ENCODE data around the gene MYO1E.
"Not testable (repeated sequence)": the region's sequence is repeated elsewhere in the genome, so short reads cannot be mapped to it uniquely, and the experiment has no call there.

MYO1E gene

GRCh38 chr15:59166166-59166565, 206.5 kb downstream of the MYO1E start:
- no peak for TF ChIP-seq ZNF274 (IDR thresholded peaks at IDR 0.05; ENCODE audit: low read depth, low read length)
- no peak overlapping the region for H3K4me3 ChIP-seq (ENCODE audit: low read length)

DNA sequence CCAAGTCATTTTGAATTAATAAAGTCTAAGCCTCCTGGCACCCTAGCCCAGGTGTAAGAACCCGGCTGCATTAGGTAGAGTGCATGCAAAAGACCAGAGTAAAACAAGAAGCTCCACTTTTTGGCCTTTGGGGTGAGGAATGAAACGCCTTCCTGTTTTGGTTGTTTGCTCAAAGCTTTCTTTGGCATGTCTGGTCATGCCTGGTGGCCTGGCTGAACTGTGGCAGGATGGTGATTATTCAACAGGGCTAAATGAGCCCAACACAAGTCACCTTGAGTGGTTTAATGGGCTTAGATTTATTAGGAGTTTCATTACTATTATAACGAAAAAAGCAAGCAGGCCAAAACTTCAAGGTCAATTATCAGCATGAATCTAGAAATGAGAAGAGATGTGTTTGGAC, 206.9 kb downstream of the MYO1E start:
- no peak overlapping the region for H3K4me3 ChIP-seq (ENCODE audit: low read length)
- TF ChIP-seq ZNF274 (IDR thresholded peaks at IDR 0.05; ENCODE audit: low read depth, low read length) = no peak

DNA sequence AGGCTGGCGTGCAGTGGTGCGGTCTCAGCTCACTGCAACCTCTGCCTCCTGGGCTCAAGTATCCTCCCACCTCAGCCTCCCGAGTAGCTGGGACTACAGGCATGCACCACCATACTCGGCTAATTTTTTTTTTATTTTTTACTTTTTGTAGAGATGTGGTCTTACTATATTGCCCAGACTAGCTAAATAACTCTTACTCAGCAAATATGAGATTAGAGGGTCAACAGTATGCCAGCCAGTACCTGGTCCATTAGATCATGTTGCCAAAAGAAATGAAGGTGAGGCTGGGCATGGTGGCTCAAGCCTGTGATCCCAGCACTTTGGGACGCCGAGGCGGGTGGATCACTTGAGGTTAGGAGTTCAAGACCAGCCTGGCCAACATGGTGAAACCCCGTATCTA, 210.6 kb downstream of the MYO1E start:
- H3K4me3 ChIP-seq (ENCODE audit: low read length) = not testable (repeated sequence)

DNA sequence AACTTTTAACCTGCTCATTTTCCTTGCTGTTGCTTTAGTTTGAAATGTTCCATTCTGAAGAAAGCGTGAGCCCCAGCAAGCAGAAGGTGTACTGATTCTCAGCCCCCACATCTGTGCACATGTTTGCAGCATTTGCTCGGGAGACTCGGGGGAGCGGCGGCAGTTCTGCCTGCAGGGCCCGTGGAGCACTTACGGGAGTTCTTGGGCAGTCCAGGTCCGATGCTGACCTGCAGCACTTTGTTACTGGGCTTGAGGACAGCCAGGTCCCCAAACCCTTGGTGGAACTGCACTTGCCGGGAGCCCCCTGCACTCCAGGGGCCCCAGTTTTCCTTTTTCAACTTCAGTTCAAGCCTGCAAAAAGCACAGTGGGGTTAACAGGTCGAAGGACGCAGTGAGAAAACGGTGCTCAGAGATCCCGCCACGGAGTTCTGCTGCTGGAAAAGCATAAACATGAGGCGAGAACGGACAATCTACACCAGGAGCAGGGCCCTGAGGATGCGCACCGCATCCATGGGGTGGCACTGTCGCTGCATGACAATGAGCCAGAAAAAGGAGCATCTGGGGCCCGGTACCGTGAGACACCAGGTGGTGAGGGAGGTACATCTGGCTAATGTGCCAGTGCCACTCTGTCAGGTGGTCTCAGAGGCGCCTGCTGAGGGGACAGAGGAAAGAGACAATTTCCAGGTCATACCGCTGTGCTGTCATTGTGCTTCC, 211.6 kb downstream of the MYO1E start:
- H3K4me3 ChIP-seq (ENCODE audit: low read length) = no peak overlapping the region
- TF ChIP-seq ZNF274 (IDR thresholded peaks at IDR 0.05; ENCODE audit: low read depth, low read length) = no peak

DNA sequence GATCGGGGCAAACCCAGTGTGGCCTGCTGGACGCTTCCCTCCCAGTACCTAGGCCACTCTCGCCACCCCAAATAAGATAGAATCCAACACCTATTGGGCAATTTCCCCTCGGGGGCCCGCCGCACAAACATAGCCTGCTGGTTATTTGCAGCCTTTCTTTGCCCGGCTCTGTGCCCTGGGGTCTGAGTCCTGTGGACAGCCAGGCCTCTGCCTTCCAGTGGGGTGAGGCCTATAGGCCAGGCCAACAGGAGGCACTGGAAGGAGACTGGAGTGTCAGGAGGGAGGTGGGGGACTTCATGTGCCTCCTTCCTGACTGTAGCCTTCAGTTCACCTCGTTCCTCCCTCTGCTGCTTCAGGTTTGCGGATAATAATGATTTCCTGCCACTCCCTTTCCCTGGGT, 213.5 kb downstream of the MYO1E start:
- H3K4me3 ChIP-seq (ENCODE audit: low read length) = no peak overlapping the region
- TF ChIP-seq ZNF274 (IDR thresholded peaks at IDR 0.05; ENCODE audit: low read depth, low read length) = no peak

DNA sequence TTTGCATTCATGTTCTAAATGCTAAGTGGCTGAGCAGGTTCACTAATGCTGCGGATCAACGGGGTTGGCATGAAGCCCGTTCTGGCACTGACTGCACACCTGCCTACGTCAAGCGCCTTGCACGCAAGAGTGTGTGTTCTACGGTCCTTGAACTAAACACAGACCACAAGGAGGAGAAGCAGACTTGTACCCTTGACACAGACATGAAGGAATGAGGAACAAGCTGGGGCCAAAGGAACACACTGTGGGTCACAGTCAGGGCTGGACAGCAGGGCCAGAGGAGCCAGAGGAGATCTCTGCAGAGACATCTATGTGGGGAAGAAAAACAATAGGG, 214.0 kb downstream of the MYO1E start:
- no peak for TF ChIP-seq ZNF274 (IDR thresholded peaks at IDR 0.05; ENCODE audit: low read depth, low read length)
- no peak overlapping the region for H3K4me3 ChIP-seq (ENCODE audit: low read length)

DNA sequence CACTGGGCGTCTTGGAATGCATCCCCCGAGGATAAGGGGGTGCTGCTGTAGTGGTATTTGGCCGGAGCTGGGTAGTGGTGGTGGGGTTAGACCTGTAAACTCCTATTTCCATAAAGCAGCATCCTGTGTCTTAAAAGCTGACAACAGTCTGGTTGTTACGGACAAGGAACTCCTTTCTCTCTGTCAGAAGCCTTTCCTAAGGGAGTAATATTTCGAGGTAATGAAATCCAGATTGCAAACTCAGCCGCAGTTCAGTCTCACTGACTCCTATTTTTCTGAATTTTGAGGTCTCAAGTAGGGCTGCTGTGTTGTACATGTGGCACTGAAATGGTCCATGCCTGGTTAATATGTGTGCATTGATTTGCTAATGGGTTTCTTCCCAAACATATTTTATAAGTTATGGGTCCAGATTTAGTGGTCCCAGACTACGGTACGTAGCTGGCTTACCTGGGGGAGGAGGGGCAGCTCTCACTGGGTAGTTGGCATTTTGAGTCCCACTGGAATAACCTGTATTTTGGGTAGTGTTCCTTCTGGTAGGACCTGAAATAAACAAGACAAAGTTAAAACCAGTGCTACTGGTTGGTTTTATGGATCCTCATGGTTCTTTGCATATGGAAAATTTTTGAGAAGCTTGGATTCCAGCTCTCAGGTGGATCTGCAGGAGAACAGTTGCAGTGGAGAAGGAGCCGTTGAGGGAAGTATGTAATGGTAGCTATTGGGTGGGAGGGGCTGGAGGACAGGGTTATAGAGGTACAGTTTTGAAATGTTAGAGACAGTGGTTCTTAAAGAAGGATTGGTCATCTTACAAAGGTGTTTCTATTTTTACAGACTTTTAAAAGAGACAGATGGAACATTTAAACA, 214.6 kb downstream of the MYO1E start:
- H3K4me3 ChIP-seq (ENCODE audit: low read length) = no peak overlapping the region
- TF ChIP-seq ZNF274 (IDR thresholded peaks at IDR 0.05; ENCODE audit: low read depth, low read length) = no peak

DNA sequence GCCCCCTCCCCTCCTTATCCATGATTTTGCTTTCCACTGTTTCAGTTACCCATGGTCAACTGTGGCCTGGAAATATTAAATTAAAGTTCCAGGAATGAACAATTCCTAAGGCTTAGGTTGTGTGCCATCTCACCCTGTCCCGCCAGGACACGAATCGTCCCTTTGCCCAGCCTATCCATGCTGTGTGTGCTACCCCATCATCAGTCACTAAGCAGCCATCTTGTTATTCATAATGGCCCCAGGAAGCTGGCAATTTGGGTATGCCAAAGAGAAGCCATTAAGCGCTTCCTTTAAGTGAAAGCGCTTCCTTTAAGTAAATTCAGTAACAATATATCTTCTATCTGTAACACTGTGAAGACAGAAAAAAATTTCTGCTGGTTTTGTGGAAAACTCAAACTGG, 215.3 kb downstream of the MYO1E start:
- H3K4me3 ChIP-seq (ENCODE audit: low read length) = no peak overlapping the region
- TF ChIP-seq ZNF274 (IDR thresholded peaks at IDR 0.05; ENCODE audit: low read depth, low read length) = no peak

GRCh38 chr15:59155431-59155830, 217.2 kb downstream of the MYO1E start:
- H3K4me3 ChIP-seq (ENCODE audit: low read length) = no peak overlapping the region
- no peak for TF ChIP-seq ZNF274 (IDR thresholded peaks at IDR 0.05; ENCODE audit: low read depth, low read length)

DNA sequence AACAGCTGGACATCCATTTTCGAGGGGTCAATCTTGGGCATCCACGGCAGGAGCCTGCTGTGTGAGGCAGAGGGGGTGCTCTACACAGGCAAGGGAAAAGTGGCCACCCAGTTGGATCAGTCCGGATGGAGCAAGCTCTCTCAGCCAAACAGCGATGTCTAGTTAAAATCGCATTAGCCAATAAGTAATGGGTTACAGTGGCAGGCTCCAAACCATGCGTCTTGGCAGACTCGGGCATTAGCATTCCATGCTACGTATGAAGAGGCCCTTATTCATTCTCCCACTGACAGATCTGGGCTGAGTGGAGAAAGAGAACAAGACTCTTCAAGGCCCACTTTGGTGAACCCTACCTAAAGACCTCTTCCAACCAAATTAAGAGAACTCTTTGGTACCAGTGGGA, 218.4 kb downstream of the MYO1E start:
- no peak overlapping the region for H3K4me3 ChIP-seq (ENCODE audit: low read length)
- no peak for TF ChIP-seq ZNF274 (IDR thresholded peaks at IDR 0.05; ENCODE audit: low read depth, low read length)

GRCh38 chr15:59153466-59153865, 219.2 kb downstream of the MYO1E start:
- no peak for TF ChIP-seq ZNF274 (IDR thresholded peaks at IDR 0.05; ENCODE audit: low read depth, low read length)
- no peak overlapping the region for H3K4me3 ChIP-seq (ENCODE audit: low read length)

- H3K4me3 ChIP-seq (ENCODE audit: low read length) = no peak overlapping the region
- no peak for TF ChIP-seq ZNF274 (IDR thresholded peaks at IDR 0.05; ENCODE audit: low read depth, low read length)
Measured at GRCh38 chr15:59152694-59153450, 219.8 kb downstream of the MYO1E start.

GRCh38 chr15:59150185-59150584, 222.5 kb downstream of the MYO1E start:
- no peak for TF ChIP-seq ZNF274 (IDR thresholded peaks at IDR 0.05; ENCODE audit: low read depth, low read length)
- no peak overlapping the region for H3K4me3 ChIP-seq (ENCODE audit: low read length)

- no peak overlapping the region for H3K4me3 ChIP-seq (ENCODE audit: low read length)
- TF ChIP-seq ZNF274 (IDR thresholded peaks at IDR 0.05; ENCODE audit: low read depth, low read length) = no peak
Measured at GRCh38 chr15:59148153-59148833, 224.4 kb downstream of the MYO1E start.

Measured in GM08714 (cell line).